Measurements from ENCODE around the gene BABAM1.

BABAM1 gene

DNA sequence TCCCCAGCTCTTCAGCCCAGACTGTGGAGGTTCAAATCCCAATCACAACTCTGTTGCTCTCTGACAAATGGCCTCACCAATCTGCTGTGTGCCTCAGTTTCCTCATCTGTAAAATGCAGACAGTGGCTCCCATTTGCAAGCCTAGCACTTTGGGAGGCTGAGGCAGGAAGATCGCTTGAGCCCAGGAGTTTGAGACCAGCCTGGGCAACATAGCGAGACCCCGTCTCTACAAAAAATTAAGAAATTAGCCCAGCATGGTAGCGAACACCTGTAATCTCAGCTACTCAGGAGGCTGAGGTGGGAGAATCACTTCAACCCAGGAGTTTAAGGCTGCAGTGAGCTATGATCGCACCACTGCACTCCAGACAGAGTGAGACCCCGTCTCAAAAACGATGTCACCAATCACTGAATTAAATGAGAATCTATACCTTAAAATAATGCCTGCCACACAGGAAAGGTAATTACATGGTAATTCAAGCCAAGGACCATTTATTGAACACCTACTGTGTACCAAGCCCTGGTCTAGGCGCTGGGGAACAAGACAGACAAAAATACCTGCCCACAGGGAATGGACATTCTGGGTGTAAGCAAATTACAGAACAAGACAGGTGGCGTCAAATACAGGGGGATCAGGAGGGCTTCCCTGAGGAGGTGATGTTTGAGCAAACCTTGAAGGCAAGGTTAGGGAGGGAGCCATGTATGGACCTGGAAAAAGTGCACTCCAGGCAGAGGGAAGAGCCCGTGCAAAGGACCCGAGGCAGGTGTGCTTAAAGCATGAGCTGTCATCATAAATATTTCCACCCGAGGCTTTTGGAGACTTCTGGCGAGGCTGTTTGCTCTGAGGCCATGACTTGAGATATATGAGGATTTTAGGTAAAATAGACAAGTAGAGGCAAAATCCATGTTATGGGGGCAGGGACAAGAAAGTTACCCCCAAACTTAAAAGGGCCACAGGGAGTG is 29.2 kb upstream of the BABAM1 start:
- no peak for TF ChIP-seq CTCF (IDR thresholded peaks at IDR 0.05)
- H3K4me3 ChIP-seq: no peak overlapping the region

GRCh38 chr19:17240062-17240752 is 27.0 kb upstream of the BABAM1 start:
- TF ChIP-seq CTCF (IDR thresholded peaks at IDR 0.05): no peak
- Histone ChIP-seq H3K4me3 (no peak overlapping the region), H3K27ac (no peak overlapping the region)
- no peak for DNase-seq (ENCODE audit: low spot score)

More for the DNA sequence above, 29.2 kb upstream of the BABAM1 start:
- H3K27ac ChIP-seq: no peak overlapping the region
- DNase-seq (ENCODE audit: low spot score): no peak

- no peak overlapping the region for H3K4me3 ChIP-seq
- H3K27ac ChIP-seq: peak overlapping the region in 1 of 2 donors; percentile 80
- no peak for TF ChIP-seq CTCF (IDR thresholded peaks at IDR 0.05)
- DNase-seq (ENCODE audit: low spot score): no peak
Observed at GRCh38 chr19:17240826-17241399, 26.3 kb upstream of the BABAM1 start.

- peak overlapping the region; percentile 61 to 91 for H3K27ac ChIP-seq
- peak overlapping the region; percentile 6 for H3K4me3 ChIP-seq
- no peak for DNase-seq (ENCODE audit: low spot score)
- TF ChIP-seq CTCF (IDR thresholded peaks at IDR 0.05): no peak
Observed at GRCh38 chr19:17242431-17243208, 24.6 kb upstream of the BABAM1 start.

DNA sequence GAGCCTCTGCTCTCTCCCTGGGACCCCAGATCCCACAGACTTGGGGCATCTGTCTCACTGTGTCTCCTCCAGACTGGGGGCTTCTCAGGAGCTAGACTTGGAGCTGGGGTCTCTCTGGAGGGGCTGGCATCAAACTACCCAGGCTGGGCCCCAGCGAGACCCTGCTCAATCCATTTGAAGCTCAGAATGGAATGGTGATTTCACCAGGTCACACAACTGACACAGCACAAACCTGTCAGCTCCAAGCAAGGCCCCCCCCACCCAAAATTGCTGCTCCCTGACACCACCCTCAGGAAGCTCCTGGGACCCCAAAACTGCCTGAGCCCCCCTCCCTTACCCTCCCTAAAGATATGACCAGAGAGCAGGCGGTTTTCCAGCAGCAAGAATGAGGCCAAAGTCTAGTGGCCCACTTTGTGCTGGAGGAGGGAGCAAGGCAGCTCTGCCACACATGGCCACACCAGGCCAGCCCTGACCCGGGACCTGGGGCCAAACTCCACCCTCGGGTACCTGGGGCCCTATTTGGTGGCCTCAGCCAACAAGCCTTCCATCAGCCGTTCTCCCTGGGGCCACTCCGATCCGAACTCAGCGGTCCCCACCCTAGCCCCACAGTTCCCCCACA is 23.9 kb upstream of the BABAM1 start:
- no peak for TF ChIP-seq CTCF (IDR thresholded peaks at IDR 0.05)
- peak overlapping the region; percentile 61 to 91 for H3K27ac ChIP-seq
- DNase-seq (ENCODE audit: low spot score): no peak
- H3K4me3 ChIP-seq: peak overlapping the region; percentile 98
